OCI-LY7 (cell line): ENCODE data around the gene B4GALNT4. TPM values are rescaled to one million over a fixed set of nuclear protein-coding genes. Genes with fewer than 3 reads are reported as not detected.
"Not testable (repeated sequence)": the region's sequence is repeated elsewhere in the genome, so short reads cannot be mapped to it uniquely, and the experiment has no call there.

ENCODE experiments used
- BruUV-seq: library from RNA; stranded (reverse); fragments of 400-500 nt; replicated peaks from 2 replicates; lab custom pipeline; 2021; lab: Mats Ljungman, UMichigan
- CTCF ChIA-PET: fragments of 300-600 bp; sonication (Branson Sonifier 250); formaldehyde crosslinking; loops from one replicate; lab custom pipeline; 2022; ENCODE audit warnings: antibody characterized with exemption; ENCODE audit not compliant: unreplicated experiment; lab: Charles Lee
- POLR2A ChIA-PET: fragments of 300-600 bp; sonication (Branson Sonifier 250); formaldehyde crosslinking; loops from one replicate; lab custom pipeline; 2022; ENCODE audit warnings: antibody characterized with exemption; lab: Charles Lee
- DNase-seq: peaks from one replicate; pipeline ENCODE4 v3.0.0-alpha.2; 2015; ENCODE audit warnings: low spot score
- H2AFZ ChIP-seq: fragments of 200-600 bp; sonication (generic), shearing (Covaris generic); 2 replicates; pipeline ENCODE4 v1.6.1; 2014; ENCODE audit warnings: mild to moderate bottlenecking, antibody characterized with exemption, low read length, moderate library complexity
- H3K27ac ChIP-seq: fragments of 200-600 bp; sonication (generic); 2 replicates; pipeline ENCODE4 v1.5.1; 2014; ENCODE audit warnings: mixed run types, low read depth, mild to moderate bottlenecking, moderate library complexity, low read length, inconsistent platforms; ENCODE audit not compliant: poor library complexity, severe bottlenecking
- H3K36me3 ChIP-seq: fragments of 200-600 bp; sonication (generic); 2 replicates; pipeline ENCODE4 v1.6.1; 2014; ENCODE audit warnings: mild to moderate bottlenecking, antibody characterized with exemption, low read length, moderate library complexity, mixed read lengths; ENCODE audit not compliant: insufficient read depth
- H3K4me1 ChIP-seq: fragments of 200-600 bp; sonication (generic); 2 replicates; pipeline ENCODE4 v1.5.1; 2014; ENCODE audit warnings: mild to moderate bottlenecking, low read length; ENCODE audit not compliant: insufficient read depth, poor library complexity, severe bottlenecking
- H3K4me2 ChIP-seq: fragments of 200-600 bp; sonication (generic); 2 replicates; pipeline ENCODE4 v1.6.1; 2014; ENCODE audit warnings: mild to moderate bottlenecking, low read length
- H3K4me3 ChIP-seq: fragments of 200-600 bp; sonication (generic); 2 replicates; pipeline ENCODE4 v1.5.1; 2014; ENCODE audit warnings: mild to moderate bottlenecking, low read depth, low read length; ENCODE audit not compliant: poor library complexity, severe bottlenecking
- H3K79me2 ChIP-seq: fragments of 200-600 bp; sonication (generic); 2 replicates; pipeline ENCODE4 v1.6.1; 2016; ENCODE audit warnings: low read depth, mild to moderate bottlenecking, low read length, moderate library complexity, mixed read lengths; ENCODE audit not compliant: insufficient read depth
- H3K9me2 ChIP-seq: fragments of 200-600 bp; sonication (generic); 2 replicates; pipeline ENCODE4 v1.6.1; 2016; ENCODE audit warnings: mild to moderate bottlenecking, low read length, mixed read lengths; ENCODE audit not compliant: insufficient read depth
- H3K9me3 ChIP-seq: fragments of 200-600 bp; sonication (generic); 2 replicates; pipeline ENCODE4 v1.6.1; 2014; ENCODE audit warnings: mild to moderate bottlenecking, mixed run types, low read length, mixed read lengths
- H4K20me1 ChIP-seq: fragments of 200-600 bp; sonication (generic); 2 replicates; pipeline ENCODE4 v1.6.1; 2014; ENCODE audit warnings: mild to moderate bottlenecking, antibody characterized with exemption, low read length, moderate library complexity, mixed read lengths; ENCODE audit not compliant: insufficient read depth
- EZH2phosphoT487 ChIP-seq: fragments of 200-600 bp; sonication (generic); IDR thresholded peaks from 2 replicates; pipeline ENCODE4 v1.6.1; 2018; ENCODE audit warnings: low read depth, borderline replicate concordance, mild to moderate bottlenecking, mixed run types, antibody characterized with exemption, low read length, moderate library complexity, mixed read lengths
- intact Hi-C: fragments of 100-400 bp; cut with micrococcal nuclease; formaldehyde crosslinking; loops from one replicate; pipeline ENCODE4 v1.10.0; 2022; ENCODE audit not compliant: unreplicated experiment
- total RNA-seq, 2 experiments: library from RNA; depleted of rRNA in 1 of 2; stranded (reverse); fragments of >200 nt in 1 of 2; shearing (Covaris generic) in 1 of 2; gene quantifications; 2 replicates each; pipeline ENCODE4 v1.2.3, GENCODE V29; 2014 to 2022
- TF ChIP-seq, protein P1 (sequence below): fragments of 200-600 bp; sonication (generic); conservative IDR thresholded peaks from 2 replicates; pipeline ENCODE4 v1.5.1; 2014; ENCODE audit warnings: mild to moderate bottlenecking, antibody characterized with exemption, low read length, moderate library complexity, mixed read lengths

B4GALNT4 gene
- total RNA-seq, 2 experiments from 2014 or later: not detected

DNA sequence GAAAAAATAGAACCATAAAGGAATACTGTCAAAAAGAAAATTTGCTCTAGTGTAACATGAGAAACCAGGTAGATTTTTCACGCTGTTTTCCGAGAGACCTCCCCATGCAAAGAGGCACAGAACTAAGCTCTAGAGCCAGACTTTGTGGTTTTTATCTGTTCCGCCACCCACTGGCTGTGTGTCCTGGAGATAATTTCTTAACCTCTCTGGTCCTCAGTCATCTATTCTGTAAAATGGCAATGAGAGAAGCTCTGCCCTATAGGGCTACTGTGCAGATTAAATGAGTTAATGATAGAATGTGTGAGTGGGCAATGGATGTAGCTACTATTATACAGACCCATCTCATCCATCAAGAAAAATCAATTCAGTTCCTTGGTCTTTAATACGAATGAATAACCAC, 54.9 kb downstream of the B4GALNT4 start:
- H2AFZ ChIP-seq: no peak overlapping the region
- H3K4me2 ChIP-seq: no peak overlapping the region
- TF ChIP-seq, protein P1, sequence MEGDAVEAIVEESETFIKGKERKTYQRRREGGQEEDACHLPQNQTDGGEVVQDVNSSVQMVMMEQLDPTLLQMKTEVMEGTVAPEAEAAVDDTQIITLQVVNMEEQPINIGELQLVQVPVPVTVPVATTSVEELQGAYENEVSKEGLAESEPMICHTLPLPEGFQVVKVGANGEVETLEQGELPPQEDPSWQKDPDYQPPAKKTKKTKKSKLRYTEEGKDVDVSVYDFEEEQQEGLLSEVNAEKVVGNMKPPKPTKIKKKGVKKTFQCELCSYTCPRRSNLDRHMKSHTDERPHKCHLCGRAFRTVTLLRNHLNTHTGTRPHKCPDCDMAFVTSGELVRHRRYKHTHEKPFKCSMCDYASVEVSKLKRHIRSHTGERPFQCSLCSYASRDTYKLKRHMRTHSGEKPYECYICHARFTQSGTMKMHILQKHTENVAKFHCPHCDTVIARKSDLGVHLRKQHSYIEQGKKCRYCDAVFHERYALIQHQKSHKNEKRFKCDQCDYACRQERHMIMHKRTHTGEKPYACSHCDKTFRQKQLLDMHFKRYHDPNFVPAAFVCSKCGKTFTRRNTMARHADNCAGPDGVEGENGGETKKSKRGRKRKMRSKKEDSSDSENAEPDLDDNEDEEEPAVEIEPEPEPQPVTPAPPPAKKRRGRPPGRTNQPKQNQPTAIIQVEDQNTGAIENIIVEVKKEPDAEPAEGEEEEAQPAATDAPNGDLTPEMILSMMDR: no peak
- no peak for TF ChIP-seq EZH2phosphoT487
- ChIA-PET CTCF (interaction anchor here (0.6 kb wide), 2 partner anchors 11 to 421 kb away, joined by 3 to 4 read pairs; no protein-coding TSS in a partner anchor), POLR2A (no interaction called here)
- H3K79me2 ChIP-seq: no peaks in the 10 kb centered on the region
- H3K9me3 ChIP-seq: no peaks in the 10 kb centered on the region
- intact Hi-C loops: no loop called here
- BruUV-seq: no TSS peak
- no peak overlapping the region for H3K27ac ChIP-seq
- no peaks in the 10 kb centered on the region for H3K9me2 ChIP-seq
- H4K20me1 ChIP-seq: no peaks in the 10 kb centered on the region
- no peaks in the 10 kb centered on the region for H3K4me1 ChIP-seq
- H3K4me3 ChIP-seq: no peak overlapping the region
- no peak for DNase-seq
- H3K36me3 ChIP-seq: no peaks in the 10 kb centered on the region

DNA sequence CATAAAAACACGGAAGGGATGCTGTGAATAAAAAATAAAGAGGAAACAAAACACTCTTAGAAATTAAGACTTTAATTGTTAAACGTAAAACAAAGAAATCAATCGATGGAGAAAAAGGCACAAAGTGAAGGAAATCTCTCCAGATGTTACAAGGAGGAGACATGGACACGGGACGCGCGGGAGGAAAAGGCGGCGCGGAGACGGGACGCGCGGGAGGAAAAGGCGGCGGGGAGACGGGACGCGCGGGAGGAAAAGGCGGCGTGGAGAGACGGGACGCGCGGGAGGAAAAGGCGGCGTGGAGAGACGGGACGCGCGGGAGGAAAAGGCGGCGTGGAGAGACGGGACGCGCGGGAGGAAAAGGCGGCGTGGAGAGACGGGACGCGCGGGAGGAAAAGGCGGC, 55.5 kb downstream of the B4GALNT4 start:
- H3K27ac ChIP-seq, intact Hi-C loops, H3K4me3 ChIP-seq, H3K4me1 ChIP-seq, H3K9me3 ChIP-seq, H3K9me2 ChIP-seq, H3K36me3 ChIP-seq, H3K79me2 ChIP-seq, POLR2A ChIA-PET, DNase-seq, H3K4me2 ChIP-seq, BruUV-seq, H2AFZ ChIP-seq, H4K20me1 ChIP-seq: not testable (repeated sequence)
- CTCF ChIA-PET: interaction anchor here (0.6 kb wide), 1 partner anchor 421 kb away, joined by 3 read pairs; no protein-coding TSS in a partner anchor

DNA sequence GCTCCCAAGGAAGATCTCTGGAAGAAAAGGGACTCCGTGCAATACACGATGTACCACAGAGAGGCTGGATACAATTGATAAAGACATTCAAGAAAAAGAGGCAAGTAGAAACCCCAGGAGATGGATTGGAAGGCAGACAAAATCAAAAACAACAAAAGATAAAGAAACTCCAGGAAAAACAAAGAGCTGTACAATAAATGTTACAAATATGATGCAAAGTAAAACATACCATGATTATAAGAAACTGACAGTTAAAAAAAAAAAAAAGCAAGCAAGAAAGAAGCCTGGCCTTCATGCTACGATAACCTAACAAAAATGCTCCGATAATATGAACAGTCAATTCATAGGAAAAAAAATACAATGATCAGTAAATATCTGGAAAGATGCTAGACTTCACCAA, 56.0 kb downstream of the B4GALNT4 start:
- Histone ChIP-seq H3K36me3 (no peaks in the 10 kb centered on the region), H3K79me2 (no peaks in the 10 kb centered on the region), H3K9me3 (no peaks in the 10 kb centered on the region), H4K20me1 (no peaks in the 10 kb centered on the region), H3K4me2 (no peak overlapping the region), H2AFZ (no peak overlapping the region), H3K27ac (no peak overlapping the region), H3K9me2 (no peaks in the 10 kb centered on the region), H3K4me3 (no peak overlapping the region), H3K4me1 (no peaks in the 10 kb centered on the region)
- intact Hi-C loops: no loop called here
- TF ChIP-seq, protein P1: no peak
- no peak for TF ChIP-seq EZH2phosphoT487
- no peak for DNase-seq
- ChIA-PET POLR2A (no interaction called here), CTCF (no interaction called here)
- no TSS peak for BruUV-seq
